SU-DHL-6 (cell line): Measurements from ENCODE around the gene C3orf38.

ENCODE experiments used
- EZH2phosphoT487 ChIP-seq: fragments of 200-600 bp; sonication (generic), shearing (Covaris generic); conservative IDR thresholded peaks from 2 replicates; pipeline ENCODE4 v1.6.1; 2018; ENCODE audit warnings: mild to moderate bottlenecking, antibody characterized with exemption, low read length, moderate library complexity, mixed read lengths
- TF ChIP-seq, protein P1 (sequence below): fragments of 200-600 bp; sonication (generic); IDR thresholded peaks from one replicate; pipeline ENCODE4 v1.5.1; 2017; ENCODE audit warnings: antibody characterized with exemption, mild to moderate bottlenecking, low read length, moderate library complexity; ENCODE audit not compliant: insufficient read depth, poor library complexity, severe bottlenecking

- TF ChIP-seq, protein P1, sequence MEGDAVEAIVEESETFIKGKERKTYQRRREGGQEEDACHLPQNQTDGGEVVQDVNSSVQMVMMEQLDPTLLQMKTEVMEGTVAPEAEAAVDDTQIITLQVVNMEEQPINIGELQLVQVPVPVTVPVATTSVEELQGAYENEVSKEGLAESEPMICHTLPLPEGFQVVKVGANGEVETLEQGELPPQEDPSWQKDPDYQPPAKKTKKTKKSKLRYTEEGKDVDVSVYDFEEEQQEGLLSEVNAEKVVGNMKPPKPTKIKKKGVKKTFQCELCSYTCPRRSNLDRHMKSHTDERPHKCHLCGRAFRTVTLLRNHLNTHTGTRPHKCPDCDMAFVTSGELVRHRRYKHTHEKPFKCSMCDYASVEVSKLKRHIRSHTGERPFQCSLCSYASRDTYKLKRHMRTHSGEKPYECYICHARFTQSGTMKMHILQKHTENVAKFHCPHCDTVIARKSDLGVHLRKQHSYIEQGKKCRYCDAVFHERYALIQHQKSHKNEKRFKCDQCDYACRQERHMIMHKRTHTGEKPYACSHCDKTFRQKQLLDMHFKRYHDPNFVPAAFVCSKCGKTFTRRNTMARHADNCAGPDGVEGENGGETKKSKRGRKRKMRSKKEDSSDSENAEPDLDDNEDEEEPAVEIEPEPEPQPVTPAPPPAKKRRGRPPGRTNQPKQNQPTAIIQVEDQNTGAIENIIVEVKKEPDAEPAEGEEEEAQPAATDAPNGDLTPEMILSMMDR = no peak
- TF ChIP-seq EZH2phosphoT487 = no peak
Measured at GRCh38 chr3:88148651-88149050, 1.1 kb upstream of the C3orf38 start.
